GM21360 (cell line): Measurements from ENCODE around the gene RNASEH2A.
A peak's percentile ranks its signal among the peaks of the same experiment; 100 is the strongest.

ENCODE experiments used
- ATAC-seq: cut with Tn5 transposase; IDR thresholded peaks from one replicate; pipeline ENCODE4 v1.9.1; 2021; ENCODE audit warnings: mild to moderate bottlenecking, moderate library complexity; ENCODE audit not compliant: unreplicated experiment

The RNASEH2A gene

GRCh38 chr19:12806242-12807081, at the start of gene RNASEH2A:
Gene RNASEH2A, plus strand, starts transcription at chr19:12806584. Its CDS starts 90 bp downstream, at chr19:12806674.
- peak; percentile 74 for ATAC-seq

GRCh38 chr19:12757544-12758274, 48.7 kb upstream of the RNASEH2A start:
- ATAC-seq: no peak

- ATAC-seq: no peak
These were observed 46.7 kb upstream of the RNASEH2A start for GRCh38 chr19:12759686-12760085.

DNA sequence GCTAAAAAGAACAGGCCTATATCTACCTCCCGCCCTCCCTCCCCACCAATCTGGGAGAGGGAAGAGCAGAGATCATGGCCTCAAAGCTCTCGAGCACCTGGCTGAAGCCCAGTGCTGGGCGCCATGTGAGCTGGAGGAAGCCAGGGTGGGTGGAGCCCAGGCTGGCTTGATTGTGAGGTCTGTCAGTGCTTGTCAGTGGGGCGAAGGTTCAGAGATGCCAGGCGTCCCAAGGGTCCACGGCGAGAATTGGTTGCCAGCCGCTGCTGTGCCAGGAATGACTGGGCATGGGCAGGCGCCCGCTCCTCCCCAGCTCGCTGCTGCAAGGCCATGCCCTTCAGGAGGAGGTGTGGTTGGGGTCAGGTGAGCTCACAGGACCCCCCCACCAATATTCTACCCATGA, 43.3 kb upstream of the RNASEH2A start:
- no peak for ATAC-seq

GRCh38 chr19:12764698-12765097, 41.7 kb upstream of the RNASEH2A start:
- no peak for ATAC-seq

DNA sequence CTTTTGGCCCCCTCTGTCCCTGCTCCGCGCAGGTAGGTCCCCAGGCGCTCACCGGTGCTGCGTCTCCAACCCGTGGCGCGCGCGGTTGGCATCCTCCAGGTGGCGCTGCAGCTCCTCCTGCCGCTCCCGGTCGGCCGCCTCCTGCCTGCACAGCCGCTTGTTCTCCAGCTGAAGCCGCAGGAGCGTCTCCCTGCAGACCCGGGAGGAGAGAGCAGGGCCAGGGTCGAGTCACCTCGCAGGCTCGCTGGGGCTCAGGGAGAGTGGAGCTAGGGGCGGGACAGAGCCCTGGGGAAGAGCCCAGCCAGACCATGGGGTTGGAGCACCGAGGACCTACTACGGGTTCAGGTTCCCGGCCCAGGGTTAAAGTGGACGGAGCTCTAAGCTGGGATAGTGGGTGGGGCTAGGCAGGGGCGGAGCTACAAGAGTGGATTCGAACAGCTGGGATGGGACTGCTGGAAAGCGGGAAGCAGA, 40.3 kb upstream of the RNASEH2A start:
- no peak for ATAC-seq

- ATAC-seq: no peak
These were observed 39.2 kb upstream of the RNASEH2A start for GRCh38 chr19:12767150-12767549.

DNA sequence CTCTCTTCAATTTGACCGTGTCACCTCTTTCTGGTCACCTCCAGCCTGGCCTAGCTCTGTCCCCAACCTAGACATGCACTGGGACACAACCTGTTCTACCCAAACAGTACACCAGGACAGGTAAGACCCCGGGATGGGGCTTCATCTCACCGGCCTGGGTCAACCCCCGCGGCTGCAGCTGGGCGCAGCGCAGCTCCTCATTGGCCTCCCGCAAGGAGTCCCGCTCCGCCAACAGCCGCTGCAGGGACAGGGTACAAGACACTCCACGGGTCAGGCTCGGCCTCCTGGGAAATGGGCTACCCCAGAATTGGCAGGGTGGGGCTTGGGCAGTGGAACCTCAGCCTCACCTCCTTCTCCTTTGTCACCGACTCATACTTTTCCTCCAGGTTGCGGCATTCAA, 38.7 kb upstream of the RNASEH2A start:
- no peak for ATAC-seq

GRCh38 chr19:12769689-12770088, 36.7 kb upstream of the RNASEH2A start:
- ATAC-seq: peak; percentile 47

- no peak for ATAC-seq
These were observed 35.5 kb upstream of the RNASEH2A start for GRCh38 chr19:12770922-12771321.

DNA sequence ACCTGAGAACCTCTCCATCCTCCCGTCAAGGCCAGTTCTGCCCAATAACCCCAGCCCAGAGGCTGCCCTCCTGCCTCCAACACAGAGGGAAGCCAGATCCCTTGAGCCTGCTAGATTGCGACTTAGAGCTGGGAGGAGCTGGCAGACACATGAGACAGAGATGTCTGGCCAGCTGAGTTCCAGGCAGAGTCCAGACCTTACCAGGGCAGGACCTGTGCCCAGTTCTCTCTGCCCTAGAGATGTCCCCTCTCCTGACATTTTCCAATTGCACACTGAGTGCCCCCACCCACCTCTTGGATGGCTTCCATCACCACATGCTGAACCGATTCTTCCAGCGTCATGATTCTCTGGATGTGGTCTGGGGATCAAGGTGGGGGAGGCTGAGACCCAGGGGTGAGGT, 34.1 kb upstream of the RNASEH2A start:
- no peak for ATAC-seq

DNA sequence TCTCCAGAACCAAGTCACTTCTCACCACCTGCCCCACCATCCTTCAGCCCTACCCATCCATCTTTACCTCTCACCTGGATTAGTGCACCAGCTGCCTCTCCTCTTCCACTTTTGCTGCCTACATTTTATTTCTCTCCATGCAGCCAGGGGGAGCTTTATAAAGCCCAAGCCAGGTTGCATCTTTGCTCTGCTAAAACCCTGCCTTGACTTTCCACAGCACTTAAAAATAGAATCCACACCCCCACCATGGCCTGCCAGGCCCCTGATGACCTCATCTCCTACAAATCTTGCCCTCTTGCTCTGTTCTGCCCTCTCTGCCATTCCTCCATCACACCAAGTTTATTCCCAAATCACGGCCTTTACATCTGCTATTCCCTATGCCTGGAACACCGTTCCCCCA, 32.8 kb upstream of the RNASEH2A start:
- ATAC-seq: no peak

DNA sequence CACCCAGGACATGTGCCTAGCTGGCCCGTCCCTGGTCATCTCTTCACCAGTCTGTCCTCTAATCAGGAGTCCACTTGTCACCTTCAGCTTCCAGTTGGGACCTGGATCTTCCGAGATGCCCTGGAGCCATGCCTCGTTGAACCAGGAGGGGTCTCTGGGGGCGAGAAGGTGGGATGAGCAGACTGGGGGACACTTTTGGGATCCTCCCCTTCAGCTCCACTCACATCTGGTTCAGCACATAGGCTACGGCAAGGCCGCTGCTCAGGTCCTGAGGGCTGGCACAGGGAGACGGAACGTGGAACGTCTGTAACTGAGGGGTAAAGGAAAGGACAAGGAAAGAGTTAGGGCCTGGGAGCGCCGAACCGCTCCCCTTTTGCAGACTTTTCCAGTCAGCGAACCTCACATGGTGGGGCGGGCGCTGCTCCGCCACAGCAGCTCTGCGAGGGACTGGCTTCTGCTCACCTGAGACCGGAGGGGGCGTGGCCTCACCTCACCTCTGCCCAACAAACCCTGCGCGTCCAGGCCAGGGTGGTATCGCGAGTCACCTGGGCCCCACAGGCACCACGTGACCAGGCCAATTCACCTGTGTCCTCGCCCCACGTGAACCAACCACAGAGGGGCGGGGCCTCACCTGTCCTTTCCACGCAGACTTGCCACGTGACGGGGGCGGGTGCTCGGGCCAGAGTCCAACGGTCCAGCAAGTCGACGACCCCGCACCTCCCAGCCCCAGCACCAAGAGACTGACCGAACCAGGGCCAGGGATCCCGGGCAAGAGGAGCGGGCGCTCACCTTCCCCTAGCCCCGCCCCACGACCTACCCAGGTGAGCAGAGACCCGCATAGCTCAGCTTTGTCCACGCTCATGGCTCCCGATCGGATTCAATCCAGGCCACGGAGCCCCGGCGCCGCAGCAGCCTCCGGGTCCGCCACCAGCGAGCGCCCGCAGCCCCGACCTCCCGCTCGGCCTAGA, 31.5 kb upstream of the RNASEH2A start, which contains the start of gene HOOK2:
HOOK2 (minus strand) TSS at position 965 of the 968 bp plus-strand sequence; CDS start at position 862, 103 bp downstream.
- no peak for ATAC-seq

DNA sequence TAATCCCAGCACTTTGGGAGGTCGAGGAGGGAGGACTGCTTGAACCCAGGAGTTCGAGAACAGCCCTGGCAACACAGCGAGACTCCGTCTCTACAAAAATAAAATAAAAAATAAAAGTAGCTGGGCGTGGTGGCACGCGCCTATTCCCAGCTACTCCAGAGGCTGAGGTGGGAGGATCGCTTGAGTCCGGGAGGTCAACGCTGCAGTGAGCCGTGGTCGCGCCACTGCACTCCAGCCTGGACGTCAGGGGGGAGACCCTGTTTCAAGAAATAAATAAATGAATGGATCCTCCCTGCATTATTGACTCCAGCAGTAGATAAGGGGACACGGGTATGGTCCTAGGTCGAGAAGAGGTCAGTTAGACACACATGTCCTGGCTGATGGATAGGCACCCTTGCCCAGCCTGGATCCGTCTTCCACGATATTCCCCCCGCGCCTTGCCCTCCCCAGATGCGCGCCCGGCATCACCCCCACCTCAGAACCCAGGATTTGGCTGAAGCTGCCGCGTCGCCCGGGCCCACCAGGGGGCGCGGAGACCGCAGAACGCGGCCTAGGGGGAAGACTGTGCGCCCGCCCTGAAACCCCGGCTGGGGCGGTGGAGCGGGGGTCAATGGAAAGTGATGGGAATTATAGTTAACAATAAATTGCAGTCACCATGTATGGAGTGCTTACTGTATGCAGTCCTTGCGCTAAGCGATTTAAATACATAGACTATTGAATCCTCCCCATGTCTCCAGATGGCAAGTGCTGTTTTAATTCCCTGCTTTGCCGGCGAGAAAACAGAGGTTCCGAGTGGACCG, 29.0 kb upstream of the RNASEH2A start:
- ATAC-seq: no peak

- ATAC-seq: no peak
These were observed 28.1 kb upstream of the RNASEH2A start for GRCh38 chr19:12778017-12778904.

- no peak for ATAC-seq
These were observed 27.6 kb upstream of the RNASEH2A start for GRCh38 chr19:12778905-12779161.

- ATAC-seq: no peak
These were observed 27.0 kb upstream of the RNASEH2A start for GRCh38 chr19:12779162-12779993.

DNA sequence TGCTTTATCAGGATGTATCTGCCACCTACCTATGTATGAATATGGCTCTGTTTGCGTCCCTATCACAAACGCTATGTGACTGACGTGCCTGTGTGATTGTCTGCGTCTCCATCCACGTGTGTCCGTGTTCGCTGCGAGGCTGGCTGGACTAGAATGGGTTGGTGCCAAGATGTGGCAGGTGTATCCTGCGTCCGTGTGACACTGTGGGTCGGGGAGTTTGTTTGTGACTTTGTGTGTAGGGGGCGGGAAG, 24.3 kb upstream of the RNASEH2A start:
- no peak for ATAC-seq
